Thoracic aorta (tissue), 2 donors: ENCODE data around the gene UAP1L1. TPM values are rescaled to one million over a fixed set of nuclear protein-coding genes. Genes with fewer than 3 reads are reported as not detected.

ENCODE experiments used
- ATAC-seq: fragments of 150-250 bp; one replicate; pipeline ENCODE4 v1.8.0; 2017; ENCODE audit warnings: low read depth; ENCODE audit not compliant: insufficient number of reproducible peaks, low FRiP score
- DNase-seq: peaks from one replicate; pipeline ENCODE4 v3.0.0-alpha.2; 2020; ENCODE audit warnings: low spot score
- H3K27ac ChIP-seq, 2 donors: fragments of 200-600 bp; sonication (generic); 1 replicate in 1 of 2; 2 replicates in 1 of 2; pipeline ENCODE4 v1.5.1; 2016; ENCODE audit warnings: mild to moderate bottlenecking in 2 of 2, moderate library complexity in 2 of 2
- H3K27me3 ChIP-seq: fragments of 200-600 bp; sonication (generic); replicated peaks from 2 replicates; pipeline ENCODE4 v1.6.0; 2016; ENCODE audit warnings: mild to moderate bottlenecking; ENCODE audit not compliant: insufficient read depth
- H3K36me3 ChIP-seq: fragments of 200-600 bp; sonication (generic); one replicate; pipeline ENCODE4 v1.5.1; 2016
- H3K4me1 ChIP-seq, 2 donors: fragments of 200-600 bp; sonication (generic); 1 replicate in 1 of 2; 2 replicates in 1 of 2; pipeline versions ENCODE4 v1.5.1 to v1.6.0; 2016; ENCODE audit warnings: low read depth in 2 of 2, mild to moderate bottlenecking in 1 of 2; ENCODE audit not compliant: control insufficient read depth in 1 of 2
- H3K4me3 ChIP-seq: fragments of 200-600 bp; sonication (generic); 2 replicates; pipeline ENCODE4 v1.5.1; 2016; ENCODE audit warnings: mild to moderate bottlenecking
- H3K9me3 ChIP-seq: fragments of 200-600 bp; sonication (generic); 2 replicates; pipeline ENCODE4 v1.5.1; 2016
- CTCF ChIP-seq: fragments of 200-600 bp; sonication (generic); IDR thresholded peaks from one replicate; pipeline ENCODE4 v1.5.1; 2019; ENCODE audit warnings: antibody characterized with exemption
- total RNA-seq, 2 donors: library from RNA; depleted of rRNA; stranded (reverse); fragments of >200 nt; gene quantifications; one replicate each; pipeline versions ENCODE4 v1.1.0 to v1.2.3, GENCODE V29; 2016

The UAP1L1 gene
- total RNA-seq, 2 donors from 2014 or later: 9.6 to 11.4 TPM

- Histone ChIP-seq H3K9me3 (no peaks in the 10 kb centered on the region), H3K36me3 (no peaks in the 10 kb centered on the region), H3K27me3 (no peaks in the 10 kb centered on the region), H3K4me1 (peaks cover 0 to 8% of the 10 kb centered on the region in 2 donors), H3K27ac (no peak overlapping the region), H3K4me3 (no peak overlapping the region)
- TF ChIP-seq CTCF: no peak
- ATAC-seq: no peak
- DNase-seq: no peak
These were observed 13.8 kb upstream of the UAP1L1 start for GRCh38 chr9:137063311-137064026.

GRCh38 chr9:137064027-137064879 lies 13.1 kb upstream of the UAP1L1 start:
- H3K27me3 ChIP-seq: no peaks in the 10 kb centered on the region
- peaks cover 0 to 8% of the 10 kb centered on the region in 2 donors for H3K4me1 ChIP-seq
- H3K9me3 ChIP-seq: no peaks in the 10 kb centered on the region
- DNase-seq (no peak), ATAC-seq (no peak)
- no peaks in the 10 kb centered on the region for H3K36me3 ChIP-seq
- H3K27ac ChIP-seq: no peak overlapping the region
- TF ChIP-seq CTCF: peak; percentile 96
- H3K4me3 ChIP-seq: no peak overlapping the region

GRCh38 chr9:137064880-137065164 lies 12.5 kb upstream of the UAP1L1 start:
- no peak overlapping the region for H3K4me3 ChIP-seq
- TF ChIP-seq CTCF: no peak
- peaks cover 0 to 13% of the 10 kb centered on the region in 2 donors for H3K4me1 ChIP-seq
- ATAC-seq: no peak
- H3K27me3 ChIP-seq: no peaks in the 10 kb centered on the region
- H3K36me3 ChIP-seq: no peaks in the 10 kb centered on the region
- no peaks in the 10 kb centered on the region for H3K9me3 ChIP-seq
- H3K27ac ChIP-seq: no peak overlapping the region
- no peak for DNase-seq

GRCh38 chr9:137065336-137065967 lies 11.9 kb upstream of the UAP1L1 start:
- Histone ChIP-seq H3K27me3 (no peaks in the 10 kb centered on the region), H3K4me1 (peaks cover 0 to 19% of the 10 kb centered on the region in 2 donors)
- no peak for ATAC-seq

More at GRCh38 chr9:137065336-137065967, 11.9 kb upstream of the UAP1L1 start:
- Histone ChIP-seq H3K27ac (no peak overlapping the region), H3K36me3 (no peaks in the 10 kb centered on the region), H3K9me3 (no peaks in the 10 kb centered on the region), H3K4me3 (no peak overlapping the region)
- no peak for DNase-seq
- no peak for TF ChIP-seq CTCF
